Measurements from ENCODE around the gene NMRAL1. TPM values are rescaled to one million over a fixed set of nuclear protein-coding genes. Genes with fewer than 3 reads are reported as not detected.

NMRAL1 gene
- total RNA-seq, 4 donors from 2014 or later = 41.5 to 74.5 (median 58.1) TPM

GRCh38 chr16:4517812-4518680 is 43.6 kb upstream of the NMRAL1 start:
- H3K27me3 ChIP-seq = no peaks in the 10 kb centered on the region
- no peak for TF ChIP-seq POLR2A (IDR thresholded peaks at IDR 0.05)
- TF ChIP-seq CTCF (IDR thresholded peaks at IDR 0.05) = peak; percentile 9 to 49 (median 36)
- no peak overlapping the region for H3K27ac ChIP-seq
- H3K9me3 ChIP-seq = no peaks in the 10 kb centered on the region
- no peak overlapping the region for H3K4me3 ChIP-seq
- peaks cover 0 to 20% (median 0%) of the 10 kb centered on the region in 3 donors for H3K36me3 ChIP-seq
- peaks cover 4 to 28% (median 13%) of the 10 kb centered on the region in 4 donors for H3K4me1 ChIP-seq
- DNase-seq = no peak

DNA sequence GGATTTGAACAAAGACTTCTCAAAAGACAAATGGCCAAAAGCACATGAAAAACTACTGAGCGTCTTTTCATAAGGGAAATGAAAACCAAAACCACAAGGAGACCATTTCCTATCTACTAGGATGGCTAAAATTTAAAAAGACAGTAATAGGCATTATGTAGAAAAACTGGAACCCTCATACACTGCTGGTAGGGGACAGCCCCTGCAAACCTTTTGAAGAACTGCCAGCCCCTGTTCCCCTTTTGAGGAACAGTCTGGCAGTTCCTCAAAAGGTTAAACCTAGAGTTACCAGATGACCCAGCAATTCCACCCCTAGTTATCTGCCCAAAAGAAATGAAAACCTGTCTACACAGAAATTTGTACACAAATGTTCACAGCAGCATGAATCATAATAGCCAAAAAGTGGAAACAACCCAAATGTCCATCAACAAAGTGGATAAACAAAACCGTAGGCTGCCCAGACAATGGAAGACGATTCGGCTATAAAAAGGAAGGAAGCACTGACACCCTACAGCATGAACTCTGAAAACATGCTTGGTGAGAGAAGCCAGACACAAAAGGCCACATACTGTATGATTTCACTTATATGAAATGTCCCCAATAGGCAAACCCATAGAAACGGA is 41.3 kb upstream of the NMRAL1 start:
- Histone ChIP-seq H3K36me3 (peaks cover 0 to 36% (median 0%) of the 10 kb centered on the region in 3 donors), H3K27ac (peak overlapping the region; percentile 51 to 73 (median 68)), H3K27me3 (no peaks in the 10 kb centered on the region), H3K4me1 (peaks cover 4 to 39% (median 13%) of the 10 kb centered on the region in 4 donors), H3K9me3 (no peaks in the 10 kb centered on the region), H3K4me3 (no peak overlapping the region)
- no peak for TF ChIP-seq POLR2A (IDR thresholded peaks at IDR 0.05)
- TF ChIP-seq CTCF (IDR thresholded peaks at IDR 0.05) = no peak
- DNase-seq = peak in 1 of 3 donors; percentile 36

- Histone ChIP-seq H3K9me3 (no peaks in the 10 kb centered on the region), H3K4me3 (no peak overlapping the region), H3K27ac (peak overlapping the region; percentile 65 to 78 (median 72)), H3K36me3 (peaks cover 0 to 45% (median 0%) of the 10 kb centered on the region in 3 donors), H3K27me3 (no peaks in the 10 kb centered on the region), H3K4me1 (peaks cover 4 to 40% (median 13%) of the 10 kb centered on the region in 4 donors)
- TF ChIP-seq CTCF (IDR thresholded peaks at IDR 0.05) (no peak), POLR2A (IDR thresholded peaks at IDR 0.05) (no peak)
- DNase-seq = no peak
These were observed 40.2 kb upstream of the NMRAL1 start for GRCh38 chr16:4514606-4515005.

- TF ChIP-seq POLR2A (IDR thresholded peaks at IDR 0.05) = no peak
- TF ChIP-seq CTCF (IDR thresholded peaks at IDR 0.05) = no peak
- no peak for DNase-seq
These were observed 39.5 kb upstream of the NMRAL1 start for GRCh38 chr16:4513881-4514280.

DNA sequence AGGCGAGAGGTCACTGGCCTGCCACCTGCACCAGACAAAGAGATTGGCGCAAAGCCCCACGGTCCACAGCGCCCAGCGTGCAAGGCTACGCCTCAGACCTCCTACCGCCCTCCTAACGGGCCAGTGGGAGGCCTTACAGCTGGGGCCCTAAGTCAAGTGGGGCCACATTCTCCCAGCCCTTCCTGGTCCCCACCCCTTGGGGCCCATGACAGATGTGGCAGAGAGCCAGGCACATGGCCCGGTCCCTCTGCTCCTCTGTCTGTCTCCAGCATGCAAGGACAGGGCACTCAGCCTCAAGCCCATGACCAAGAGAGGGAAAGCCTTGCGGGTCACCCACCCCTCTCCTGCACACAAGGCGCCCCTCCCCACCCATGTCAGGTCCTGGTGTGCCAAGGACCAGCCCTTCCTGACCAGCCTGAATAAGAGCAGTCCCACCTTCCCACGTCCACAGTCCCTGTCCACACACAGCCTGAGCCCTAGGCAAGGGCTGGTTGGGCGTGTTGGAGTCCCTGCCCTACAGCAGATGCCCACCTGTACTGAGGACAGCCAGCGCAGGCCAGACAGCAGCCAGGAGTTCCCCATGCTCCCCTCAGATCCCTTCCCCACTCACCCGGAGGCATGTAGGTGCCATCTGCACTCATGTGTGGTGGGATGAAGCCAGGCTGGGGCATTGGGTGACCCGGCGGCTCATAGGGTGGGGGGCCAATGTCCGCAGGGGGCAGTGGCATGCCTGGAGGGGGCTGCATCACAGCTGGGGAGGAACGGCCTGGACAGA is 38.8 kb upstream of the NMRAL1 start:
- TF ChIP-seq POLR2A (IDR thresholded peaks at IDR 0.05) = no peak
- TF ChIP-seq CTCF (IDR thresholded peaks at IDR 0.05) = no peak
- no peaks in the 10 kb centered on the region for H3K27me3 ChIP-seq
- H3K4me3 ChIP-seq = no peak overlapping the region
- no peaks in the 10 kb centered on the region for H3K9me3 ChIP-seq
- peak overlapping the region in 2 of 4 donors; percentile 70 to 78 for H3K27ac ChIP-seq
- no peak for DNase-seq
- peaks cover 0 to 58% (median 0%) of the 10 kb centered on the region in 3 donors for H3K36me3 ChIP-seq
- H3K4me1 ChIP-seq = peaks cover 4 to 40% (median 13%) of the 10 kb centered on the region in 4 donors

More at GRCh38 chr16:4513881-4514280, 39.5 kb upstream of the NMRAL1 start:
- Histone ChIP-seq H3K36me3 (peaks cover 0 to 52% (median 0%) of the 10 kb centered on the region in 3 donors), H3K27me3 (no peaks in the 10 kb centered on the region), H3K4me3 (no peak overlapping the region), H3K27ac (peak overlapping the region; percentile 65 to 78 (median 72)), H3K4me1 (peaks cover 4 to 40% (median 13%) of the 10 kb centered on the region in 4 donors), H3K9me3 (no peaks in the 10 kb centered on the region)

Data from Peyer's patch (tissue), 4 donors.